ENCODE measurements around the gene GALNT18. TPM values are rescaled to one million over a fixed set of nuclear protein-coding genes. Genes with fewer than 3 reads are reported as not detected.

GALNT18 gene
- total and polyA plus RNA-seq, 4 donors: 2.1 to 11.0 (median 3.8) TPM

- Histone ChIP-seq H3K4me3 (ENCODE audit: low read depth in 1 of 3, low read length in 3 of 3) (no peak overlapping the region), H3K4me1 (ENCODE audit: control insufficient read depth in 4 of 4, insufficient read depth in 4 of 4, low read length in 3 of 4) (no peaks in the 10 kb centered on the region), H3K36me3 (ENCODE audit: control insufficient read depth in 4 of 4, insufficient read depth in 3 of 4, low read depth in 1 of 4, low read length in 3 of 4) (no peaks in the 10 kb centered on the region), H3K9ac (ENCODE audit: low read depth in 1 of 2, low read length in 2 of 2) (no peak overlapping the region), H3K27me3 (ENCODE audit: control insufficient read depth in 4 of 4, insufficient read depth in 4 of 4, low read length in 3 of 4) (peaks cover 0 to 6% (median 0%) of the 10 kb centered on the region in 4 donors), H3K27ac (ENCODE audit: low read depth in 1 of 2, low read length in 2 of 2) (no peak overlapping the region), H3K9me3 (ENCODE audit: control insufficient read depth in 4 of 4, low read length in 3 of 4) (no peaks in the 10 kb centered on the region)
- WGBS: 50% methylated on average over 5 of the region's 5 CpGs
- no peak for TF ChIP-seq RXRA (IDR thresholded peaks at IDR 0.05)
- no peak for DNase-seq (ENCODE audit: low spot score)
Observed at GRCh38 chr11:11669233-11669846, 47.5 kb upstream of the GALNT18 start.

GRCh38 chr11:11668781-11669180 is 47.0 kb upstream of the GALNT18 start:
- H3K9ac ChIP-seq (ENCODE audit: low read depth in 1 of 2, low read length in 2 of 2): no peak overlapping the region
- WGBS: 76% methylated on average over 5 of the region's 5 CpGs
- no peak for TF ChIP-seq MAX (IDR thresholded peaks at IDR 0.05)
- no peak for TF ChIP-seq HNF4A (conservative IDR thresholded peaks at IDR 0.05)
- no peak for TF ChIP-seq ATF3 (IDR thresholded peaks at IDR 0.05)
- no peak for TF ChIP-seq REST (IDR thresholded peaks at IDR 0.05)
- TF ChIP-seq EGR1 (IDR thresholded peaks at IDR 0.05; ENCODE audit: low read depth in 2 of 2): no peak
- TF ChIP-seq SP1 (IDR thresholded peaks at IDR 0.05): no peak
- no peak overlapping the region for H3K27ac ChIP-seq (ENCODE audit: low read depth in 1 of 2, low read length in 2 of 2)
- DNase-seq (ENCODE audit: low spot score): no peak
- H3K9me3 ChIP-seq (ENCODE audit: control insufficient read depth in 4 of 4, low read length in 3 of 4): no peaks in the 10 kb centered on the region
- H3K4me3 ChIP-seq (ENCODE audit: low read depth in 1 of 3, low read length in 3 of 3): no peak overlapping the region
- H3K27me3 ChIP-seq (ENCODE audit: control insufficient read depth in 4 of 4, insufficient read depth in 4 of 4, low read length in 3 of 4): peaks cover 0 to 6% (median 0%) of the 10 kb centered on the region in 4 donors
- no peaks in the 10 kb centered on the region for H3K4me1 ChIP-seq (ENCODE audit: control insufficient read depth in 4 of 4, insufficient read depth in 4 of 4, low read length in 3 of 4)
- H3K36me3 ChIP-seq (ENCODE audit: control insufficient read depth in 4 of 4, insufficient read depth in 3 of 4, low read depth in 1 of 4, low read length in 3 of 4): no peaks in the 10 kb centered on the region

- no peaks in the 10 kb centered on the region for H3K9me3 ChIP-seq (ENCODE audit: control insufficient read depth in 4 of 4, low read length in 3 of 4)
- 52% methylated on average over 3 of the region's 3 CpGs for WGBS
Observed at GRCh38 chr11:11668274-11668673, 46.5 kb upstream of the GALNT18 start.

More at GRCh38 chr11:11668274-11668673, 46.5 kb upstream of the GALNT18 start:
- no peaks in the 10 kb centered on the region for H3K36me3 ChIP-seq (ENCODE audit: control insufficient read depth in 4 of 4, insufficient read depth in 3 of 4, low read depth in 1 of 4, low read length in 3 of 4)
- no peaks in the 10 kb centered on the region for H3K4me1 ChIP-seq (ENCODE audit: control insufficient read depth in 4 of 4, insufficient read depth in 4 of 4, low read length in 3 of 4)
- TF ChIP-seq FOXA2 (IDR thresholded peaks at IDR 0.05) (no peak), ZBTB33 (IDR thresholded peaks at IDR 0.05) (no peak), RXRA (IDR thresholded peaks at IDR 0.05) (no peak), HNF4A (conservative IDR thresholded peaks at IDR 0.05) (no peak), SP1 (IDR thresholded peaks at IDR 0.05) (no peak), RAD21 (IDR thresholded peaks at IDR 0.05) (no peak), REST (IDR thresholded peaks at IDR 0.05) (no peak)
- no peak for DNase-seq (ENCODE audit: low spot score)
- H3K27me3 ChIP-seq (ENCODE audit: control insufficient read depth in 4 of 4, insufficient read depth in 4 of 4, low read length in 3 of 4): peaks cover 0 to 6% (median 0%) of the 10 kb centered on the region in 4 donors
- no peak overlapping the region for H3K9ac ChIP-seq (ENCODE audit: low read depth in 1 of 2, low read length in 2 of 2)
- no peak overlapping the region for H3K27ac ChIP-seq (ENCODE audit: low read depth in 1 of 2, low read length in 2 of 2)
- no peak overlapping the region for H3K4me3 ChIP-seq (ENCODE audit: low read depth in 1 of 3, low read length in 3 of 3)

All from liver (tissue), 9 donors.